Esophagus mucosa (tissue), 1 donor: ENCODE measurements around the gene SMC2. TPM values are rescaled to one million over a fixed set of nuclear protein-coding genes. Genes with fewer than 3 reads are reported as not detected.

Experiments used
- ATAC-seq: fragments of 200-7000 bp; cut with Tn5 transposase; one replicate; pipeline ENCODE4 v1.9.1; 2020
- total RNA-seq: library from RNA; stranded (reverse); gene quantifications from one replicate; pipeline ENCODE4 v1.2.4, GENCODE V29; 2023
- donor health status: DM: yes; HTN: yes; CAD: no.

The SMC2 gene
- total RNA-seq, 1 donor from 2014 or later: 16.0 TPM

GRCh38 chr9:104107799-104108198, 13.7 kb downstream of the SMC2 start:
- no peak for ATAC-seq

- ATAC-seq: no peak
These were observed 14.2 kb downstream of the SMC2 start for GRCh38 chr9:104108315-104108714.

- no peak for ATAC-seq
These were observed 16.4 kb downstream of the SMC2 start for GRCh38 chr9:104110509-104110908.

- ATAC-seq: no peak
These were observed 24.8 kb downstream of the SMC2 start for GRCh38 chr9:104118916-104119315.

- no peak for ATAC-seq
These were observed 26.9 kb downstream of the SMC2 start for GRCh38 chr9:104121022-104121421.

- ATAC-seq: no peak
These were observed 44.2 kb downstream of the SMC2 start for GRCh38 chr9:104138243-104138868.

GRCh38 chr9:104142799-104143549, 48.9 kb downstream of the SMC2 start:
- no peak for ATAC-seq

GRCh38 chr9:104143550-104143910, 49.4 kb downstream of the SMC2 start:
- no peak for ATAC-seq

GRCh38 chr9:104144336-104144735, 50.2 kb downstream of the SMC2 start:
- no peak for ATAC-seq

GRCh38 chr9:104173067-104173466, 79.0 kb downstream of the SMC2 start:
- ATAC-seq: no peak

- peak; percentile 37 for ATAC-seq
These were observed 83.0 kb downstream of the SMC2 start for GRCh38 chr9:104177003-104177611.

GRCh38 chr9:104177676-104178075, 83.6 kb downstream of the SMC2 start:
- ATAC-seq: no peak
